Heart right ventricle (tissue), 16 donors: ENCODE measurements around the gene PPP6C. TPM values are rescaled to one million over a fixed set of nuclear protein-coding genes. Genes with fewer than 3 reads are reported as not detected.

Source experiments
- ATAC-seq, 8 donors: fragments of 200-7000 bp; cut with Tn5 transposase; one replicate each; pipeline ENCODE4 v1.9.1; 2020; ENCODE audit warnings: mild to moderate bottlenecking in 8 of 8, moderate library complexity in 8 of 8, moderate number of reproducible peaks in 1 of 8
- DNase-seq, 2 donors: peaks; one replicate each; pipeline ENCODE4 v3.0.0-alpha.2; 2020
- H3K27ac ChIP-seq, 10 donors: fragments of 200-600 bp; sonication (generic) in 2 of 10; one replicate each; pipeline versions ENCODE4 v1.5.0 to v1.8.0; 2020 to 2022; ENCODE audit warnings: mild to moderate bottlenecking in 3 of 10
- H3K27me3 ChIP-seq, 7 donors: fragments of 200-600 bp; one replicate each; pipeline ENCODE4 v1.8.0; 2021 to 2022; ENCODE audit warnings: mild to moderate bottlenecking in 2 of 7
- H3K36me3 ChIP-seq, 9 donors: fragments of 200-600 bp; sonication (generic) in 1 of 9; one replicate each; pipeline versions ENCODE4 v1.5.0 to v1.8.0; 2020 to 2022; ENCODE audit warnings: mild to moderate bottlenecking in 2 of 9
- H3K4me1 ChIP-seq, 9 donors: fragments of 200-600 bp; sonication (generic) in 1 of 9; one replicate each; pipeline versions ENCODE4 v1.5.0 to v1.8.0; 2020 to 2022; ENCODE audit warnings: mild to moderate bottlenecking in 4 of 9
- H3K4me3 ChIP-seq, 10 donors: fragments of 200-600 bp; sonication (generic) in 2 of 10; one replicate each; pipeline versions ENCODE4 v1.5.0 to v1.8.0; 2020 to 2022; ENCODE audit warnings: mild to moderate bottlenecking in 7 of 10, moderate library complexity in 2 of 10
- H3K9me3 ChIP-seq, 11 donors: fragments of 200-600 bp in 10 of 11; sonication (generic) in 2 of 11; one replicate each; pipeline versions ENCODE4 v1.5.0 to v1.8.0; 2013 to 2022; ENCODE audit warnings: mild to moderate bottlenecking in 2 of 11, control low read depth in 1 of 11, moderate library complexity in 1 of 11
- CTCF ChIP-seq, 9 donors: fragments of 200-600 bp; sonication (generic) in 2 of 9; IDR thresholded peaks; one replicate each; pipeline versions ENCODE4 v1.5.0 to v1.8.0; 2021 to 2022; ENCODE audit warnings: antibody characterized with exemption in 9 of 9, mild to moderate bottlenecking in 5 of 9, moderate library complexity in 1 of 9
- WGBS, 2 donors: extraction: QIAGEN DNeasy Blood & Tissue Kit; methylation state at CpG; one replicate each; pipeline ENCODE4 v1.1.7; 2013; ENCODE audit warnings: inconsistent platforms in 1 of 2; 5-methylcytosine and 5-hydroxymethylcytosine counted together
- intact Hi-C, 10 donors: fragments of 100-400 bp; cut with DNase I; formaldehyde crosslinking; loops; one replicate each; pipeline versions ENCODE4 v1.11.1 to v1.14.2; 2022
- polyA plus RNA-seq, 2 donors: library from polyadenylated mRNA; stranded (reverse); fragments of 200-250 nt; gene quantifications; one replicate each; pipeline ENCODE4 v1.2.3, GENCODE V29; 2013
- total RNA-seq, 10 donors: library from RNA; stranded (reverse); fragmentation: NEBNext Ultra II Directional in 3 of 10; extraction: Animal tissue kit (Norgen Biotek cat#: 25700) in 3 of 10; gene quantifications; one replicate each; pipeline versions ENCODE4 v1.2.1 to v1.2.4, GENCODE V29; 2021 to 2023
- donor health status: Arrhythmogenic right ventricular cardiomyopathy.
- donor health status: ischemic (EF 13 %, LVEDD 7.1; RV severe dilation, severe dysfunction).
- donor health status: healthy with polysubstance abuse.
- donor health status: DM: no; HTN: yes; CAD: no.
- donor health status: DM: no; HTN: no; CAD: no.
- donor health status: ischemic (EF 25% LVEDD 6.9; RV normal size, moderate dysfunction).
- donor health status: ischemic (EF 25% LVEDD 5.7; RV mildly dilated, moderate dysfunction).
- donor health status: healthy.
- donor health status: DM: yes; HTN: yes; CAD: no.
- donor health status: Ischemic cardiomyopathy.
- donor health status: ischemic (EF 35%, LVEDD 5.7; RV mildly dilated, moderate dysfunction).
- donor health status: nonischemic (EF 11% LVEDD 7.7; RV severe dilation, severe dysfunction).
- donor health status: DM: yes; HTN: yes; CAD: no.
- donor health status: PGD.
- donor health status: ischemic (EF 29% LVEDD 5.4; RV normal size, mild dysfunction).
- donor health status: nonischemic (EF 23%, LVEDD 6.1; RV moderate dilation, normal function).

The PPP6C gene
- total and polyA plus RNA-seq, 12 donors, result 10.3 to 41.5 (median 37.4) TPM

GRCh38 chr9:125100822-125101221, 88.8 kb downstream of the PPP6C start:
- Histone ChIP-seq H3K4me3 (no peak overlapping the region), H3K36me3 (no peaks in the 10 kb centered on the region), H3K27ac (no peak overlapping the region), H3K27me3 (no peaks in the 10 kb centered on the region), H3K9me3 (no peaks in the 10 kb centered on the region), H3K4me1 (peaks cover 0 to 15% (median 9%) of the 10 kb centered on the region in 9 donors)
- ATAC-seq (no peak), DNase-seq (no peak)
- intact Hi-C loops, result no loop called here
- 83 to 89% methylated on average over 4 of the region's 4 CpGs for WGBS, 2 donors
- no peak for TF ChIP-seq CTCF (IDR thresholded peaks at IDR 0.05)

- H3K27ac ChIP-seq, result no peak overlapping the region
- intact Hi-C loops, result no loop called here
- 51 to 65% methylated on average over 3 of the region's 3 CpGs for WGBS, 2 donors
Observed at GRCh38 chr9:125099816-125100215, 89.8 kb downstream of the PPP6C start.

More at GRCh38 chr9:125099816-125100215, 89.8 kb downstream of the PPP6C start:
- H3K4me3 ChIP-seq, result no peak overlapping the region
- H3K4me1 ChIP-seq, result peaks cover 0 to 15% (median 9%) of the 10 kb centered on the region in 9 donors
- no peaks in the 10 kb centered on the region for H3K9me3 ChIP-seq
- H3K36me3 ChIP-seq, result no peaks in the 10 kb centered on the region
- H3K27me3 ChIP-seq, result no peaks in the 10 kb centered on the region
- no peak for TF ChIP-seq CTCF (IDR thresholded peaks at IDR 0.05)
- ATAC-seq (no peak), DNase-seq (no peak)

Other genes starting within 250 kb of the PPP6C start
- 10 to 100 TPM; 15.6 to 26.0 (median 19.2) TPM for gene GOLGA1, start 248.7 kb downstream of the PPP6C start, total RNA-seq
- 1 to 10 TPM; 6.8 to 7.8 TPM for gene GOLGA1, start 248.7 kb downstream of the PPP6C start, polyA plus RNA-seq
- gene SCAI, start 46.3 kb downstream of the PPP6C start, total RNA-seq, result 1 to 10 TPM; 2.5 to 4.4 (median 3.6) TPM
- 1 to 10 TPM in 1 of 2 donors, under 1 TPM in 1; 0.51 to 1.5 TPM for gene SCAI, start 46.3 kb downstream of the PPP6C start, polyA plus RNA-seq
- 10 to 100 TPM in 6 of 10 donors, 1 to 10 TPM in 4; 6.5 to 12.7 (median 10.2) TPM for gene RABEPK, start 10.7 kb upstream of the PPP6C start, total RNA-seq
- 10 to 100 TPM in 1 of 2 donors, 1 to 10 TPM in 1; 9.7 to 24.3 TPM for gene RABEPK, start 10.7 kb upstream of the PPP6C start, polyA plus RNA-seq
- gene HSPA5, start 51.5 kb upstream of the PPP6C start, total RNA-seq, result 100 to 1,000 TPM; 184 to 329 (median 234) TPM
- 1,000 to 10,000 TPM in 1 of 2 donors, 10 to 100 TPM in 1; 50.6 to 1,022 TPM for gene HSPA5, start 51.5 kb upstream of the PPP6C start, polyA plus RNA-seq
- 10 to 100 TPM; 27.0 to 40.0 (median 35.0) TPM for gene GAPVD1, start 72.0 kb upstream of the PPP6C start, total RNA-seq
- gene GAPVD1, start 72.0 kb upstream of the PPP6C start, polyA plus RNA-seq, result 1 to 10 TPM; 6.9 to 7.8 TPM